ENCODE measurements around the gene REEP2. TPM values are rescaled to one million over a fixed set of nuclear protein-coding genes. Genes with fewer than 3 reads are reported as not detected.

Gene REEP2
- total and polyA plus RNA-seq, 9 donors = 3.5 to 11.4 (median 5.7) TPM

DNA sequence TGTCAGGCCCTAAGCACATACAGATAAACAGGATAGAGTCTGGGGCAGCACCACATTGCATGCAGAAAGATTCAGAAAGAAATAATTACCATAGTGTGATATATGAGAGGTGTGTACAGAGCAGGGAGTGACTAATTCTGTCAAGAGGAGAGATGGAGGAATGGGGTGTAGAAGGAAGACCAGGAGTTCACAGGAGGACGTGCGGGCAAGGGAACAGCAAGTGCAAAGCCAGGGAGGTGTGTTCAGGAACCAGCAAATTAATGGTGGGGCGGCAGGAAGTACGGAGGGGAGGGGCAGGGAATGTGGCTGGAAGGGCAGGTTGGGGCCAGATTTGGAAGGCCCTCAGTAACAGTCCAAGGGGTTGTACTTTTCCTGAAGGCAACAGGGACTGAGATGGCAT lies 43.8 kb downstream of the REEP2 start:
- TF ChIP-seq POLR2A (IDR thresholded peaks at IDR 0.05) (no peak), EP300 (IDR thresholded peaks at IDR 0.05) (no peak)
- TF ChIP-seq, protein P1, sequence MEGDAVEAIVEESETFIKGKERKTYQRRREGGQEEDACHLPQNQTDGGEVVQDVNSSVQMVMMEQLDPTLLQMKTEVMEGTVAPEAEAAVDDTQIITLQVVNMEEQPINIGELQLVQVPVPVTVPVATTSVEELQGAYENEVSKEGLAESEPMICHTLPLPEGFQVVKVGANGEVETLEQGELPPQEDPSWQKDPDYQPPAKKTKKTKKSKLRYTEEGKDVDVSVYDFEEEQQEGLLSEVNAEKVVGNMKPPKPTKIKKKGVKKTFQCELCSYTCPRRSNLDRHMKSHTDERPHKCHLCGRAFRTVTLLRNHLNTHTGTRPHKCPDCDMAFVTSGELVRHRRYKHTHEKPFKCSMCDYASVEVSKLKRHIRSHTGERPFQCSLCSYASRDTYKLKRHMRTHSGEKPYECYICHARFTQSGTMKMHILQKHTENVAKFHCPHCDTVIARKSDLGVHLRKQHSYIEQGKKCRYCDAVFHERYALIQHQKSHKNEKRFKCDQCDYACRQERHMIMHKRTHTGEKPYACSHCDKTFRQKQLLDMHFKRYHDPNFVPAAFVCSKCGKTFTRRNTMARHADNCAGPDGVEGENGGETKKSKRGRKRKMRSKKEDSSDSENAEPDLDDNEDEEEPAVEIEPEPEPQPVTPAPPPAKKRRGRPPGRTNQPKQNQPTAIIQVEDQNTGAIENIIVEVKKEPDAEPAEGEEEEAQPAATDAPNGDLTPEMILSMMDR (IDR thresholded peaks at IDR 0.05) = no peak
- no peaks in the 10 kb centered on the region for H3K36me3 ChIP-seq
- H3K9me3 ChIP-seq = no peaks in the 10 kb centered on the region
- H3K27ac ChIP-seq = no peak overlapping the region
- H3K27me3 ChIP-seq = no peaks in the 10 kb centered on the region
- 59 to 66% (median 59%) methylated on average over 4 of the region's 4 CpGs for WGBS, 3 donors
- no peak for DNase-seq
- H3K4me3 ChIP-seq = no peak overlapping the region
- no peaks in the 10 kb centered on the region for H3K4me1 ChIP-seq (ENCODE audit: insufficient read depth)
- intact Hi-C loops (cut with DNase I) = no loop called here

DNA sequence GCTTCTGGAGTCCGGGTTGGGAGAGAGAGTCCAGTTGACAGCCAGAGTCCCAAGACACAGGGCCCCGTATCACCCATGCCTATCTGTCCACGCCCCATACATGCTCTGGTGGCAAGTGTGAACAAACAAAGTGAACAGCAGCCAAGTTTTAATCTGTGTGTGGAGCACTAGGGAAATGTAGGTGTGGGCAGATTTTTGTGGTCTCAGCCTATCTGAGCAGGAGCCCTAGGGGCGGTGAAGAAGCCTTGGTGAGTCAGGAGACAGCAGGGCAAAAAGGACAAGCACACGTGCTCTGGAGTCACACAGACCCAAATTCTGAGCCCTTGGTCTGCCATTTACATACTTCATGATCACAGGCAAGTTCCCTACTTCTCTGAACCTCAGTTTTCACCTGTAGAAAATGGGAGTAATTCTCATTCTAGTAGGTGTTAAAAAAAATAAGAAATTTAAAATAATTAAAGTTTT lies 49.7 kb downstream of the REEP2 start:
- H3K9me3 ChIP-seq = no peaks in the 10 kb centered on the region
- intact Hi-C loops (cut with DNase I) = no loop called here
- peaks cover 15% of the 10 kb centered on the region for H3K4me1 ChIP-seq (ENCODE audit: insufficient read depth)
- no peaks in the 10 kb centered on the region for H3K36me3 ChIP-seq
- H3K27me3 ChIP-seq = no peaks in the 10 kb centered on the region
- TF ChIP-seq EP300 (IDR thresholded peaks at IDR 0.05) = no peak
- TF ChIP-seq, protein P1 (IDR thresholded peaks at IDR 0.05) = no peak
- TF ChIP-seq POLR2A (IDR thresholded peaks at IDR 0.05) = no peak
- H3K27ac ChIP-seq = no peak overlapping the region
- WGBS, 3 donors = 67 to 79% (median 79%) methylated on average over 5 of the region's 5 CpGs
- DNase-seq = no peak
- no peak overlapping the region for H3K4me3 ChIP-seq

DNA sequence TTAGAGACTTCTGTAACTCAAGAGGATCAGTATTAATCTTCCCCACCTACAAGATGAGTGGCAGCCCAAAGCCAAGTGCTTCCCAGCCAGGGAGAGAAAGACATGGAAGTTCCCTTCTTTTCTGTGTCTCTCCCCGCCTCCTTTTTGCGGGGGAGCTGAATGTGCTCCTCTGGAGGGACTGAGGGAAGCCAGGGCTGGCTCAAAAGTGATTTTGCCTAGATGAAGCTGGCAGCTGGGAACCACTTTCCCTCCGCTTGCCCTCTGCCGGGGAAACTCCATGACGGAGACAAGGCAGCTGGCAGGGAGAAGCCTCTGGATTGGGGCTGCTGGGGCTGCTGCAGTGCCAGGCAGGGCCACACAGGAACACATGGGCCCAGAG lies 50.8 kb downstream of the REEP2 start:
- intact Hi-C loops (cut with DNase I) = loop anchor here in 2 of 4 donors (2.0 to 10.0 kb wide), 2 partner anchors 27 to 735 kb away; partner anchors contain the start of gene HNRNPA0 (in 1 of the 2)
- DNase-seq = peak in 4 of 5 donors; percentile 39 to 64 (median 42)
- no peak overlapping the region for H3K27ac ChIP-seq
- 11 to 20% (median 13%) methylated on average over 5 of the region's 5 CpGs for WGBS, 3 donors
- TF ChIP-seq, protein P1 (IDR thresholded peaks at IDR 0.05) = no peak
- no peak for TF ChIP-seq EP300 (IDR thresholded peaks at IDR 0.05)
- TF ChIP-seq POLR2A (IDR thresholded peaks at IDR 0.05) = no peak
- H3K4me3 ChIP-seq = no peak overlapping the region
- no peaks in the 10 kb centered on the region for H3K27me3 ChIP-seq
- H3K36me3 ChIP-seq = no peaks in the 10 kb centered on the region
- no peaks in the 10 kb centered on the region for H3K9me3 ChIP-seq
- H3K4me1 ChIP-seq (ENCODE audit: insufficient read depth) = peaks cover 15% of the 10 kb centered on the region

DNA sequence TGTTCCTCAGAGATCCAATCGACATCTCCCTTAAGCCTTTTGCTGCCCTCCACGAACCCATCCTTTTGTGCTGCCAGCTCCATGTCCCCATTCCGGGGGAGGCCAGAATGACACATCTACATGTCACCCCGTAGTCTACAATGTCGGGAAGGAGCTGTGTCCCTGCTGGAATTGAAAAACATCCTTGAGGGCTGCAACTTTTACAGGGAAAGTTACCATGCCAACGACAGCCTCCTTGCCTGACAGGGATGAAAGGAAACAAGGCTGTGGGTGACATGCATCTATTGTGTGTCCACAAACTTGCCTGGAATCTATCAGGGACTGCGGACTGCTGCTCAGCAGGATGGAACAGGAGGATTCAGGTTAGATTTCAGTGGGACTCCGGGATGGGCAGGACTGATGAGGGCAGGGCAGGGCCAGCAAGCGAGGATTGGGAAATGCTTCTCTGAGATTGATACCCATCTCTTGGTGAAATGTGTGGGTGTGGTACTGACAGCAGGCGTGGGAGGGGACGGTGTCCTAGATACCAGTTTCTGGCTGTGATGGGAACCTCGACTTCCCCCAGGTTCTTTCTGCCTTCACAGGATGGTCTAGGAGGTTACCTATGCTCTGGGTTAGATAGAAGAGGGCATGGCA lies 51.9 kb downstream of the REEP2 start:
- no peak for TF ChIP-seq EP300 (IDR thresholded peaks at IDR 0.05)
- TF ChIP-seq, protein P1 (IDR thresholded peaks at IDR 0.05) = no peak
- TF ChIP-seq POLR2A (IDR thresholded peaks at IDR 0.05) = no peak
- H3K27ac ChIP-seq = no peak overlapping the region
- H3K27me3 ChIP-seq = no peaks in the 10 kb centered on the region
- no peaks in the 10 kb centered on the region for H3K36me3 ChIP-seq
- no peak for DNase-seq
- H3K9me3 ChIP-seq = no peaks in the 10 kb centered on the region
- H3K4me1 ChIP-seq (ENCODE audit: insufficient read depth) = peaks cover 15% of the 10 kb centered on the region
- H3K4me3 ChIP-seq = no peak overlapping the region
- WGBS, 3 donors = 85 to 91% (median 88%) methylated on average over 12 of the region's 12 CpGs
- intact Hi-C loops (cut with DNase I) = loop anchor here in 2 of 4 donors (2.0 to 10.0 kb wide), 2 partner anchors 28 to 736 kb away; partner anchors contain the start of gene HNRNPA0 (in 1 of the 2)
